ENCODE data around the gene CNOT3. TPM values are rescaled to one million over a fixed set of nuclear protein-coding genes. Genes with fewer than 3 reads are reported as not detected.

Gene CNOT3
- total and polyA plus RNA-seq, 2 of the 13 experiments (the other 11 are each of a cell fraction or from before 2014, with no cell fraction given), result 4.3 to 5.8 TPM

GRCh38 chr19:54102421-54103169 lies 35.0 kb upstream of the CNOT3 start, which contains the start of gene NDUFA3 (continued):
- TF ChIP-seq ZHX2 (IDR thresholded peaks at IDR 0.05; ENCODE audit: low read depth), result peak; percentile 89
- no peak for TF ChIP-seq ZHX2 (CRISPR knock-in tag; IDR thresholded peaks at IDR 0.05; ENCODE audit: borderline replicate concordance)
- peak; percentile 26; the same call in 1 of the 2 replicates for TF ChIP-seq FUBP1 (CRISPR knock-in tag; IDR thresholded peaks at IDR 0.05; ENCODE audit: borderline replicate concordance)
- TF ChIP-seq ZNF10 (CRISPR knock-in tag; IDR thresholded peaks at IDR 0.05; ENCODE audit: borderline replicate concordance, low read depth), result no peak
- TF ChIP-seq SETDB1 (CRISPR knock-in tag; IDR thresholded peaks at IDR 0.05; ENCODE audit: borderline replicate concordance), result no peak
- TF ChIP-seq ZSCAN29 (CRISPR knock-in tag; conservative IDR thresholded peaks at IDR 0.05), result no peak
- TF ChIP-seq HNRNPK (IDR thresholded peaks at IDR 0.05; ENCODE audit: low read depth, low read length, poor library complexity, severe bottlenecking), result no peak
- peak; percentile 92; the same call in 1 of the 2 replicates for TF ChIP-seq MXD1 (CRISPR knock-in tag; IDR thresholded peaks at IDR 0.05)
- no peak for TF ChIP-seq MAZ (IDR thresholded peaks at IDR 0.05; ENCODE audit: borderline replicate concordance, low read depth, low read length)
- TF ChIP-seq MAZ (CRISPR knock-in tag; IDR thresholded peaks at IDR 0.05; ENCODE audit: low read depth), result no peak; the same call in 1 of the 2 replicates
- no peak for TF ChIP-seq ZNF790 (CRISPR knock-in tag; IDR thresholded peaks at IDR 0.05; ENCODE audit: borderline replicate concordance)
- TF ChIP-seq ZNF138 (CRISPR knock-in tag; IDR thresholded peaks at IDR 0.05; ENCODE audit: low read depth), result peak; percentile 78; the same call in 1 of the 2 replicates
- TF ChIP-seq ZNF879 (CRISPR knock-in tag; IDR thresholded peaks at IDR 0.05), result 0 out of 2 replicates have a peak, but pooled peaks have one; percentile 42
- no peak for TF ChIP-seq BCLAF1 (IDR thresholded peaks at IDR 0.05)
- TF ChIP-seq ZSCAN25 (CRISPR knock-in tag; IDR thresholded peaks at IDR 0.05), result peak; percentile 70; the same call in 1 of the 2 replicates
- TF ChIP-seq ZNF282 (IDR thresholded peaks at IDR 0.05; ENCODE audit: partially characterized antibody), result no peak
- peak; percentile 24; the same call in 1 of the 2 replicates for TF ChIP-seq NR2F6 (IDR thresholded peaks at IDR 0.05)
- peak; percentile 64 for TF ChIP-seq NR2F6 (CRISPR knock-in tag; IDR thresholded peaks at IDR 0.05)

All from HepG2 (cell line).